PC-3 (cell line): Measurements from ENCODE around the gene GSDME. TPM values are rescaled to one million over a fixed set of nuclear protein-coding genes. Genes with fewer than 3 reads are reported as not detected.

Experiments
- ATAC-seq: fragments of 200-7000 bp; cut with Tn5 transposase; 2 replicates; pipeline ENCODE4 v1.9.1; 2020; ENCODE audit warnings: mild to moderate bottlenecking, moderate library complexity
- BruUV-seq: library from RNA; stranded (reverse); fragments of 400-500 nt; replicated peaks from 2 replicates; lab custom pipeline; 2021; lab: Mats Ljungman, UMichigan
- CTCF ChIA-PET: fragments of 300-600 bp; sonication (Branson Sonifier 250); formaldehyde crosslinking; loops from one replicate; lab custom pipeline; 2022; ENCODE audit warnings: antibody characterized with exemption; lab: Charles Lee
- POLR2A ChIA-PET: fragments of 300-600 bp; sonication (Branson Sonifier 250); formaldehyde crosslinking; loops from one replicate; lab custom pipeline; 2022; ENCODE audit warnings: antibody characterized with exemption; ENCODE audit not compliant: unreplicated experiment; lab: Charles Lee
- DNase-seq: peaks from one replicate; pipeline ENCODE4 v3.0.0-alpha.2; 2015
- H2AFZ ChIP-seq: fragments of 300-600 bp; sonication (generic); 2 replicates; pipeline ENCODE4 v1.6.0; 2016; ENCODE audit warnings: antibody characterized with exemption, low read length
- H3F3A ChIP-seq: fragments of 300-600 bp; sonication (generic); one replicate; pipeline ENCODE4 v1.6.0; 2017; ENCODE audit warnings: antibody characterized with exemption, low read length, control low read depth, mild to moderate bottlenecking; ENCODE audit not compliant: unreplicated experiment
- H3K27ac ChIP-seq: fragments of 300-600 bp; sonication (generic); 2 replicates; pipeline ENCODE4 v1.5.1; 2016; ENCODE audit warnings: mild to moderate bottlenecking, low read length
- H3K27me3 ChIP-seq: fragments of 300-600 bp; sonication (generic); 2 replicates; pipeline ENCODE4 v1.6.1; 2016; ENCODE audit warnings: low read length, mixed read lengths
- H3K36me3 ChIP-seq: fragments of 300-600 bp; sonication (generic); 2 replicates; pipeline ENCODE4 v1.6.1; 2016; ENCODE audit warnings: low read depth, mixed run types, low read length, mixed read lengths
- H3K4me1 ChIP-seq: fragments of 300-600 bp; sonication (generic); 2 replicates; pipeline ENCODE4 v1.5.1; 2016; ENCODE audit warnings: low read length; ENCODE audit not compliant: insufficient read depth
- H3K4me2 ChIP-seq: fragments of 300-600 bp; sonication (generic); 2 replicates; pipeline ENCODE4 v1.6.0; 2016; ENCODE audit warnings: low read length
- H3K4me3 ChIP-seq: fragments of 300-600 bp; sonication (generic); 2 replicates; pipeline ENCODE4 v1.5.1; 2016; ENCODE audit warnings: mild to moderate bottlenecking, low read length, mixed read lengths
- H3K79me2 ChIP-seq: fragments of 300-600 bp; sonication (generic); 2 replicates; pipeline ENCODE4 v1.6.1; 2017; ENCODE audit warnings: low read length, mixed read lengths
- H3K9ac ChIP-seq: fragments of 300-600 bp; sonication (generic); 2 replicates; pipeline ENCODE4 v1.6.0; 2016; ENCODE audit warnings: mild to moderate bottlenecking, low read length
- H3K9me2 ChIP-seq: fragments of 300-600 bp; sonication (generic); replicated peaks from 2 replicates; pipeline ENCODE4 v1.6.1; 2016; ENCODE audit warnings: mixed run types, low read length, mixed read lengths
- H3K9me3 ChIP-seq: fragments of 300-600 bp; sonication (generic); 2 replicates; pipeline ENCODE4 v1.6.1; 2016; ENCODE audit warnings: low read length, mixed read lengths
- H4K20me1 ChIP-seq: fragments of 300-600 bp; sonication (generic); 2 replicates; pipeline ENCODE4 v1.6.1; 2016; ENCODE audit warnings: low read length, mixed read lengths
- CTCF ChIP-seq: fragments of 300-600 bp; sonication (generic); conservative IDR thresholded peaks from 2 replicates; pipeline ENCODE4 v1.5.1; 2017; ENCODE audit warnings: antibody characterized with exemption, low read depth, mild to moderate bottlenecking, low read length
- EZH2 ChIP-seq: fragments of 300-600 bp; sonication (generic); IDR thresholded peaks from one replicate; pipeline ENCODE4 v1.6.1; 2017; ENCODE audit warnings: antibody characterized with exemption, mild to moderate bottlenecking, low read length; ENCODE audit not compliant: unreplicated experiment
- EZH2phosphoT487 ChIP-seq: fragments of 300-600 bp; sonication (generic); IDR thresholded peaks from 2 replicates; pipeline ENCODE4 v1.6.1; 2018; ENCODE audit warnings: mild to moderate bottlenecking, antibody characterized with exemption, low read length, borderline replicate concordance
- intact Hi-C: fragments of 100-400 bp; cut with micrococcal nuclease; formaldehyde crosslinking; loops from 2 replicates; pipeline ENCODE4 v1.9.0; 2023
- total RNA-seq: library from RNA; depleted of rRNA; stranded (reverse); fragments of >200 nt; gene quantifications from 2 replicates; pipeline ENCODE4 v1.2.3, GENCODE V29; 2014

Gene GSDME
- total RNA-seq, 1 experiment from 2014 or later, result 12.0 TPM

- no peak overlapping the region for H3K4me3 ChIP-seq
- DNase-seq (no peak), ATAC-seq (no peak)
- ChIA-PET POLR2A (no interaction called here), CTCF (no interaction called here)
- no peaks in the 10 kb centered on the region for H3K79me2 ChIP-seq
- no peaks in the 10 kb centered on the region for H3K36me3 ChIP-seq
- H3K9me3 ChIP-seq, result no peaks in the 10 kb centered on the region
- no peak overlapping the region for H3K4me2 ChIP-seq
- no peaks in the 10 kb centered on the region for H3K27me3 ChIP-seq
- no peak overlapping the region for H2AFZ ChIP-seq
- TF ChIP-seq EZH2phosphoT487, result no peak
- no peak for TF ChIP-seq CTCF
- H3F3A ChIP-seq, result no peaks in the 10 kb centered on the region
- no peaks in the 10 kb centered on the region for H3K9me2 ChIP-seq
- intact Hi-C loops, result no loop called here
- no peak overlapping the region for H3K9ac ChIP-seq
- H4K20me1 ChIP-seq, result no peaks in the 10 kb centered on the region
- BruUV-seq, result no TSS peak
- H3K27ac ChIP-seq, result no peak overlapping the region
- peaks cover 12% of the 10 kb centered on the region for H3K4me1 ChIP-seq
These were observed 40.0 kb downstream of the GSDME start for GRCh38 chr7:24717247-24717622.

DNA sequence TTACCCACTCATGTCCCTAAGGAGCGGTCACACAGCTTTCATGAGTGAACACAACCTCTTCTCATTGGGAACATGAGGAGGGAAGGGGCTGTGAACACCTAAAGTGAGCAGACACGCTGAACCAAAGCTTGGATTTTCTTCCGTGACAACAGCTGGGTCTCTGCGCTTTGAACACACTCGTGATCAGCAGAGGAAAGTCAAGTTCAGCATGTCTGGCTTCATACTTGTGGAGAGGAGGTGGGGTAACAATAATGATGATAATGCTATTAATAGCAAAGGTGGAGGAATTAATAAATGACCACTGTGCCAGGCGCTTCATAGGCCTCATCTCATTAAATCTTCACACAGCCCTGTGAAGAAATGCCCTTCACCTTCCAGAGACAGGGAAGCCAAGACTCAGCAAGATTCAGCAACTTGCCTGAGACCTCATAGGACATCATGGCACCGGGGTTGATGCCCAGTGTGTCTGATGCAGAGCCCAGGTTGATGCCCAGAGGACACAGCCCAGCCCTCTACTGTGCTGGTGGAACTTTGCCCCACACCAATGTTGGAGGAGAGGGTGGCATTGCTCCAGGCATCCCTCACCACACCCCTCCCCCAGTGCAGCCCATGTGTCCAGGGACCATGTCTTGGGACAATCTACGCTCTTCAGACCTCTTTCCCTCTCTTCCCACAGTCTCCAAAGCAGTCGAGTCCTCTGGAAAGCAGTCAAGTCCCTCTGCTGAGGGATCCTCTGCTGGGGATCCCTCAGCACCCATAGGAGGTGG lies 40.6 kb downstream of the GSDME start:
- H3K27me3 ChIP-seq, result no peaks in the 10 kb centered on the region
- no peak overlapping the region for H3K27ac ChIP-seq
- H3K9me2 ChIP-seq, result no peaks in the 10 kb centered on the region
- ATAC-seq (no peak), DNase-seq (no peak)
- TF ChIP-seq EZH2 (no peak), EZH2phosphoT487 (no peak), CTCF (no peak)
- H3K36me3 ChIP-seq, result no peaks in the 10 kb centered on the region
- no TSS peak for BruUV-seq
- H3F3A ChIP-seq, result no peaks in the 10 kb centered on the region
- H3K4me1 ChIP-seq, result peaks cover 6% of the 10 kb centered on the region
- no peaks in the 10 kb centered on the region for H4K20me1 ChIP-seq
- no peak overlapping the region for H3K4me2 ChIP-seq
- CTCF ChIA-PET, result no interaction called here
- no peaks in the 10 kb centered on the region for H3K79me2 ChIP-seq
- POLR2A ChIA-PET, result no interaction called here
- H3K9ac ChIP-seq, result no peak overlapping the region
- H3K4me3 ChIP-seq, result no peak overlapping the region
- intact Hi-C loops, result no loop called here
- no peak overlapping the region for H2AFZ ChIP-seq
- H3K9me3 ChIP-seq, result no peaks in the 10 kb centered on the region

GRCh38 chr7:24715661-24716479 lies 41.4 kb downstream of the GSDME start:
- ATAC-seq, result peak; percentile 69
- no peak overlapping the region for H3K4me2 ChIP-seq
- H3K4me3 ChIP-seq, result no peak overlapping the region
- ChIA-PET CTCF (no interaction called here), POLR2A (no interaction called here)
- H3K27ac ChIP-seq, result no peak overlapping the region
- intact Hi-C loops, result no loop called here
- no TSS peak for BruUV-seq
- H3K4me1 ChIP-seq, result no peaks in the 10 kb centered on the region
- no peaks in the 10 kb centered on the region for H3K9me2 ChIP-seq
- TF ChIP-seq EZH2 (no peak), EZH2phosphoT487 (no peak), CTCF (peak; percentile 49; the same call in 1 of the 2 replicates)
- H3K27me3 ChIP-seq, result no peaks in the 10 kb centered on the region
- no peaks in the 10 kb centered on the region for H3K79me2 ChIP-seq
- no peaks in the 10 kb centered on the region for H3K9me3 ChIP-seq
- no peak overlapping the region for H3K9ac ChIP-seq
- H4K20me1 ChIP-seq, result no peaks in the 10 kb centered on the region
- no peaks in the 10 kb centered on the region for H3F3A ChIP-seq
- DNase-seq, result peak; percentile 17
- H3K36me3 ChIP-seq, result no peaks in the 10 kb centered on the region
- no peak overlapping the region for H2AFZ ChIP-seq
